Kidney glomerular epithelial cell (primary cell): ENCODE measurements around the gene LMAN2.
"Not testable (repeated sequence)": the region's sequence is repeated elsewhere in the genome, so short reads cannot be mapped to it uniquely, and the experiment has no call there.

Experiments used
- DNase-seq: peaks from one replicate; lab custom pipeline; 2025; lab: John Stamatoyannopoulos, UW

The LMAN2 gene

GRCh38 chr5:177306674-177307543 lies 44.6 kb downstream of the LMAN2 start:
- no peak for DNase-seq

- not testable (repeated sequence) for DNase-seq
These were observed 45.3 kb downstream of the LMAN2 start for GRCh38 chr5:177306103-177306640.

GRCh38 chr5:177304392-177305119 lies 46.9 kb downstream of the LMAN2 start:
- DNase-seq: no peak

- no peak for DNase-seq
These were observed 47.5 kb downstream of the LMAN2 start for GRCh38 chr5:177303925-177304391.

GRCh38 chr5:177303121-177303924 lies 48.1 kb downstream of the LMAN2 start, which contains the start of the genes PRELID1 and RAB24:
Gene PRELID1, plus strand, starts transcription at chr5:177303799. Its CDS starts 187 bp downstream, at chr5:177303986.
Gene RAB24, minus strand, starts transcription at chr5:177303719. Its CDS starts 431 bp downstream, at chr5:177303288.
- peak; percentile 52 for DNase-seq

GRCh38 chr5:177302354-177303110 lies 48.9 kb downstream of the LMAN2 start:
- no peak for DNase-seq

- DNase-seq: no peak
These were observed 49.8 kb downstream of the LMAN2 start for GRCh38 chr5:177301503-177302165.

GRCh38 chr5:177300951-177301350 lies 50.5 kb downstream of the LMAN2 start:
- DNase-seq: no peak

GRCh38 chr5:177300236-177300880 lies 51.1 kb downstream of the LMAN2 start:
- peak; percentile 23 for DNase-seq

- DNase-seq: no peak
These were observed 51.8 kb downstream of the LMAN2 start for GRCh38 chr5:177299697-177300096.

- no peak for DNase-seq
These were observed 53.5 kb downstream of the LMAN2 start for GRCh38 chr5:177297922-177298321.

- no peak for DNase-seq
These were observed 54.9 kb downstream of the LMAN2 start for GRCh38 chr5:177296581-177296980.

- no peak for DNase-seq
These were observed 55.5 kb downstream of the LMAN2 start for GRCh38 chr5:177295924-177296323.

GRCh38 chr5:177294632-177295031 lies 56.8 kb downstream of the LMAN2 start:
- no peak for DNase-seq

- no peak for DNase-seq
These were observed 57.5 kb downstream of the LMAN2 start for GRCh38 chr5:177293819-177294581.

GRCh38 chr5:177291735-177292134 lies 59.7 kb downstream of the LMAN2 start:
- DNase-seq: no peak

- DNase-seq: no peak
These were observed 60.5 kb downstream of the LMAN2 start for GRCh38 chr5:177290816-177291596.

- DNase-seq: no peak
These were observed 63.3 kb downstream of the LMAN2 start for GRCh38 chr5:177288191-177288590.
